Nephron progenitor cell (in vitro differentiated cells): ENCODE measurements around the gene STX17.

Source experiments
- DNase-seq: peaks from one replicate; pipeline ENCODE4 v3.0.0; 2021
- H3K27ac Mint-ChIP-seq: 2 replicates; pipeline ENCODE4 v1.8.0; 2021; ENCODE audit warnings: mild to moderate bottlenecking, moderate library complexity, mixed read lengths
- H3K27me3 Mint-ChIP-seq: 2 replicates; pipeline ENCODE4 v1.8.0; 2021; ENCODE audit warnings: mild to moderate bottlenecking, low read depth, mixed read lengths; ENCODE audit not compliant: poor library complexity
- H3K36me3 Mint-ChIP-seq: 2 replicates; pipeline ENCODE4 v1.8.0; 2021; ENCODE audit warnings: low read depth, mixed read lengths
- H3K4me1 Mint-ChIP-seq: 2 replicates; pipeline ENCODE4 v1.8.0; 2021; ENCODE audit warnings: mixed read lengths
- H3K4me3 Mint-ChIP-seq: 2 replicates; pipeline ENCODE4 v1.8.0; 2021; ENCODE audit warnings: mild to moderate bottlenecking, moderate library complexity, mixed read lengths
- H3K9me3 Mint-ChIP-seq: 2 replicates; pipeline ENCODE4 v1.8.0; 2021; ENCODE audit warnings: mild to moderate bottlenecking, moderate library complexity, mixed read lengths
- CTCF ChIP-seq: fragments of 200-600 bp; sonication (generic); IDR thresholded peaks from 2 replicates; pipeline ENCODE4 v1.5.0; 2021; ENCODE audit warnings: antibody characterized with exemption

STX17 gene

GRCh38 chr9:99998866-99999265 is 92.4 kb downstream of the STX17 start:
- H3K9me3 Mint-ChIP-seq = peaks cover 26% of the 10 kb centered on the region
- no peak for DNase-seq
- H3K4me3 Mint-ChIP-seq = no peak overlapping the region
- peaks cover 4% of the 10 kb centered on the region for H3K27me3 Mint-ChIP-seq
- no peaks in the 10 kb centered on the region for H3K4me1 Mint-ChIP-seq
- peaks cover 94% of the 10 kb centered on the region for H3K36me3 Mint-ChIP-seq
- TF ChIP-seq CTCF = no peak
- H3K27ac Mint-ChIP-seq = peak overlapping the region; percentile 1

GRCh38 chr9:99999797-100000196 is 93.3 kb downstream of the STX17 start:
- no peak for TF ChIP-seq CTCF
- Mint-ChIP-seq H3K4me3 (no peak overlapping the region), H3K36me3 (peaks cover 91% of the 10 kb centered on the region), H3K27me3 (peaks cover 4% of the 10 kb centered on the region), H3K4me1 (no peaks in the 10 kb centered on the region), H3K27ac (no peak overlapping the region), H3K9me3 (peaks cover 16% of the 10 kb centered on the region)
- no peak for DNase-seq

- H3K4me3 Mint-ChIP-seq = no peak overlapping the region
- TF ChIP-seq CTCF = peak; percentile 78
- no peaks in the 10 kb centered on the region for H3K4me1 Mint-ChIP-seq
- peaks cover 6% of the 10 kb centered on the region for H3K9me3 Mint-ChIP-seq
- DNase-seq = peak; percentile 39
- no peak overlapping the region for H3K27ac Mint-ChIP-seq
- H3K27me3 Mint-ChIP-seq = no peaks in the 10 kb centered on the region
- H3K36me3 Mint-ChIP-seq = peaks cover 7% of the 10 kb centered on the region
Measured at GRCh38 chr9:100011062-100011681, 104.7 kb downstream of the STX17 start.

GRCh38 chr9:100012279-100012678 is 105.8 kb downstream of the STX17 start:
- Mint-ChIP-seq H3K4me1 (no peaks in the 10 kb centered on the region), H3K27ac (no peak overlapping the region), H3K4me3 (no peak overlapping the region), H3K36me3 (peaks cover 7% of the 10 kb centered on the region), H3K9me3 (peaks cover 6% of the 10 kb centered on the region), H3K27me3 (no peaks in the 10 kb centered on the region)
- no peak for TF ChIP-seq CTCF
- DNase-seq = no peak

GRCh38 chr9:100013573-100013972 is 107.1 kb downstream of the STX17 start:
- TF ChIP-seq CTCF = no peak
- Mint-ChIP-seq H3K4me1 (no peaks in the 10 kb centered on the region), H3K27ac (no peak overlapping the region), H3K27me3 (no peaks in the 10 kb centered on the region), H3K36me3 (peaks cover 7% of the 10 kb centered on the region), H3K4me3 (no peak overlapping the region), H3K9me3 (peaks cover 6% of the 10 kb centered on the region)
- no peak for DNase-seq

GRCh38 chr9:100014846-100015245 is 108.4 kb downstream of the STX17 start:
- Mint-ChIP-seq H3K4me3 (no peak overlapping the region), H3K27ac (no peak overlapping the region), H3K4me1 (no peaks in the 10 kb centered on the region), H3K27me3 (no peaks in the 10 kb centered on the region), H3K9me3 (peaks cover 6% of the 10 kb centered on the region), H3K36me3 (peaks cover 20% of the 10 kb centered on the region)
- no peak for DNase-seq
- no peak for TF ChIP-seq CTCF
